GM21367 (cell line): Measurements from ENCODE around the gene TMEM139.
"Not testable (repeated sequence)": the region's sequence is repeated elsewhere in the genome, so short reads cannot be mapped to it uniquely, and the experiment has no call there.

Experiments used
- ATAC-seq: cut with Tn5 transposase; IDR thresholded peaks from one replicate; pipeline ENCODE4 v1.9.1; 2021; ENCODE audit not compliant: unreplicated experiment

TMEM139 gene

GRCh38 chr7:143258831-143259230 lies 25.9 kb upstream of the TMEM139 start:
- peak; percentile 43 for ATAC-seq

DNA sequence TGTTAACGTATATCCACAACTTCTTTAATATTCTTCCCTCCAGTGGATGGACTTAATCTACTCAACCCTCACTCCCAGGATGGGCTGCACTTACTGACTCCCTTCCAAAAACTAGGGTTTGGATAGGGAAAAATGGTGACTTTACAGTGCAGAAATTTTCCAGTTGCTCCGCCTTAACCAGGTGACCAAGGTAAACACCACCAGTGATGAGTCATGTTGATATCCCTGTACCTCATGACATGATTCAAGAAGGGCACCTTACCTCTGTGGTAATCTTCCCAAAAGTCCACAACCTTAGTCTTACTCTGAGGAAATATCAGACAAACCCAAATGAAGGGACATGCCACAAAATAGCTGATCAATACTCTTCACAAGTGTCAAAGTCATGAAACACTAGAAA lies 25.0 kb upstream of the TMEM139 start:
- no peak for ATAC-seq

DNA sequence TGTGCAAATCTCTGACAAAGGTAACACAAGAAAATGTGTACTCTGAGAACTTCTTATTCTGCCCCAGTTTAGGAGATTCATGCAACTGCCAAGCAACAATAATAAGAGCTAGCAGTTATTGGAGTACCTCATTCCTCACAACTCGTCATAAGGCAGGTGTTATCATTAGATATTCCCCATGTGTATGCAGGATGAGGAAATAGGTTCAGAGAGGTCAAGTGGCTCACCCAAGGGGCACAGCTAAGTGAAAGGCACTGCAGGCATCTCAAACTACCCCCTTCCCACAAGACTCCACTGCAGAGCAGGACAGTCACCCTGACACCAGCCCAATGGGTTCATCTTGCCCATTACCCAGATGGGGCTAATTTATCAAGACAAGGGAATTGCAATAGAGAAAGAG lies 22.9 kb upstream of the TMEM139 start:
- no peak for ATAC-seq

DNA sequence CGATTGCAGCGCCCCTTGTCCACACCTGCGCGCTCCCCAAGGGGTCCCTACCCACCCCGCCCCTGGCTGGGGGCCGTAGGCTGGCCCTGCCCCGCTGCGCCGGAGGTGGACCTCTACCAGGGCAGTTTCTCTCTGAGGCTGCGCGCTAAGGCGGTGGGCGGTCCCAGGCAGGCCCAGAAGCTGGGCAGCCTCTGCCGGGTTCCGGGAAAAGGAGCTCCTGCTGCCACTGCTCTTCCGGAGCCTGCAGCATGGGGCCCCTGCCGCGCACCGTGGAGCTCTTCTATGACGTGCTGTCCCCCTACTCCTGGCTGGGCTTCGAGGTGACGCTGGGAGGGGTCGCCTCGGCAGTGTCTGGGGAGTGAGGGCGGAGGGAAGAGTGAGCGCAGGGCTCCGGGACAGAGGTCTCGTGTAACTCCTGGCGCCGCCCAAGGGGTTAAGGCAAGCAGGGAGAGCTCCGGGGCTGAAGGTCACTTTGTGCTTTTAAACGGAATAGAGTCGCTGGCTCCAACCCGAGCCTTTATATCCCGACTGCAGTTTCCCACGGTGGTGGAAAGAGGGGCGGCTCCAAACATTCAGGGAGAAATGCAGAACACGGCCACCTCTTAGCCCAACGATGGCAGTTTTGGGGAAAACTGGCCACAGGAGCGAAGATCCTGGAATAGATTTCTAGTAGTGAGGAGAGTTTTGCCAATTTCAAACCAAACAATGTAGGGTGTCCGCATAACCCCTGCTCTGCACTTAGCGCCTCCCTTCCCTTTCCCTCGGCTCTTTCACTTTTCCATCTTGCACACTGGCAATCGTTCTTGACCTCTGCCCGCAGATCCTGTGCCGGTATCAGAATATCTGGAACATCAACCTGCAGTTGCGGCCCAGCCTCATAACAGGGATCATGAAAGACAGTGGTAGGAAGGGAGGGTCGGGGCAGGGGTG lies 21.2 kb upstream of the TMEM139 start, which contains the start of gene GSTK1:
Gene GSTK1, plus strand, starts transcription at position 176 of the 930 bp plus-strand sequence. Its CDS starts 73 bp downstream, at position 249.
- ATAC-seq: peak; percentile 96

DNA sequence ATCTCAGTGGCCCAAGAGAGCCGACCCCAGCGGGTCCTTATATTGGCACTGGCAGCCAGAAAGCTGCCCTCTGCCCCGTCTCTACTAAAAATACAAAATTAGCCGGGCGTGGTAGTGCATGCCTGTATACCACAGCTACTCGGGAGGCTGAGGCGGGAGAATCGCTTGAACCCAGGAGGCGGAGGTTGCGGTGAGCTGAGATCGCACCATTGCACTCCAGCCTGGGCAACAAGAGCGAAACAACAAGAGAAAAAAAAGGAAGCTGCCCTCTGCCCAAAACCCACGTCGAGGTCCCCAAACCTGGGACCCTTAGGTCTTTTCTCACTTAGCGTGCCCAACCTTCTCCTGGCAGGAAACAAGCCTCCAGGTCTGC lies 20.6 kb upstream of the TMEM139 start:
- not testable (repeated sequence) for ATAC-seq

DNA sequence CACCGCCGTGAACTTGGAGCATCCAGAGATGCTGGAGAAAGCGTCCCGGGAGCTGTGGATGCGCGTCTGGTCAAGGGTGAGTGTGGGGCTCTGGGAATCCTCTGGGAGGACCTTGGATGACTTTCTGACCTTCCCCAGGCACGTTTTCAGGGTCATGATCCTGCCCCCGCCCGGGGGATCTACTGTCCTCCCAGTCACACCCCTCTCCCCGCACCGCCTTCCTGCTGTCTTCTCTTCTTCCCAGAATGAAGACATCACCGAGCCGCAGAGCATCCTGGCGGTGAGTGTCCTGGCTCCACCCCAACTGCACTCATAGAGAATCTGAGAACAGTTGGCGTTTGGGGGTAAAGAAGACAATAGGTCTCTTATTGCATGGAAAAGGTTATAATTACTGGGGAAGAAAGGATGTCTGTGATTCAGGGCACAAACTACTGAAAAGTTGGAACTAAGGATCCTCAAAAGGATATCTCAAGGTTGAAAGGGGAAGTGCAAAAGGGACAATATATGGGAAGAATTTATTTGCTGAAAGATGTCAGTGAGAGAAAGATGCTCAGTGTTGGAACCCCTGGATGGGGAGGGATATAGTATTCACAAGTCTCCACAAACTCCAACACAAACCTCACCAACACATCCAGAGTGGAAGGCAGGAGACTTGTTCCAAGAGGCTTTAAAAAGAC lies 19.6 kb upstream of the TMEM139 start:
- ATAC-seq: no peak

GRCh38 chr7:143269251-143269650 lies 15.5 kb upstream of the TMEM139 start:
- no peak for ATAC-seq

DNA sequence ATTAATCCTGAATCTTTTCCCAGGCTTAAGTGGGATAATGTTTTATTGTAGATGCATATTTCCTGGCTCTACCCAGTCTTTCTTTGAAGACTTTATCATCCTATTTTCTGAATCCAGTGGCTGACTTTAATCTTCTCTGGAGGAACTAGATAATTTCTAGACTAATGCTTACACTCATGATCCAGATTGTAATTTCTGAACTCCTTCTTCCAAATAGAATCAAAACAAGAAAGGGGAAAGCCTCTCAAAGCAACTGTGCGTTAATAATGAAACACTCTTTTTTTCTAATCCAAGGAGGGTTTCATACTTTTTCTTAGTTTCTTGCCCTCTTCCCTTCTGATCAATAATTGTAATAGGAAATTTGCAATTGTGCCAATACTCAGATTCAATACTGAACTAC lies 13.5 kb upstream of the TMEM139 start:
- no peak for ATAC-seq

DNA sequence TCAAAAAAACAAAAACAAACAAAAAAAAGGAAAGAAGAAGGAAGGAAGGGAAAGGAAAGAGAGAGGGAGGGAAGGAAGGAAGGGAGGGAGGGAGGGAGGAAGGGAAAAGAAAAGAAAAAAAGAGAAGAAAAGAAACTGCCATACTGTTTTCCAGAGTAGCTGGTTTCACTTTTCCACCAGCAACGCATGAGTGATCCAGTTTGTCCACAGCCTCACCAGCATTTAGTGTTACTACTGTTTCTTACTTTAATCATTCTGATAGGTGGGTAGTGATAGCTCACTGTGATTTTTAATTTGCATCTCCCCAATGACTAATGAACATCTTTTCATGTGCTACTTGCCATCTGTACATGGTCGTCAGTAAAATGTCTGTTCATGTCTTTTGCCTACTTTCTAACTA lies 11.9 kb upstream of the TMEM139 start:
- no peak for ATAC-seq

DNA sequence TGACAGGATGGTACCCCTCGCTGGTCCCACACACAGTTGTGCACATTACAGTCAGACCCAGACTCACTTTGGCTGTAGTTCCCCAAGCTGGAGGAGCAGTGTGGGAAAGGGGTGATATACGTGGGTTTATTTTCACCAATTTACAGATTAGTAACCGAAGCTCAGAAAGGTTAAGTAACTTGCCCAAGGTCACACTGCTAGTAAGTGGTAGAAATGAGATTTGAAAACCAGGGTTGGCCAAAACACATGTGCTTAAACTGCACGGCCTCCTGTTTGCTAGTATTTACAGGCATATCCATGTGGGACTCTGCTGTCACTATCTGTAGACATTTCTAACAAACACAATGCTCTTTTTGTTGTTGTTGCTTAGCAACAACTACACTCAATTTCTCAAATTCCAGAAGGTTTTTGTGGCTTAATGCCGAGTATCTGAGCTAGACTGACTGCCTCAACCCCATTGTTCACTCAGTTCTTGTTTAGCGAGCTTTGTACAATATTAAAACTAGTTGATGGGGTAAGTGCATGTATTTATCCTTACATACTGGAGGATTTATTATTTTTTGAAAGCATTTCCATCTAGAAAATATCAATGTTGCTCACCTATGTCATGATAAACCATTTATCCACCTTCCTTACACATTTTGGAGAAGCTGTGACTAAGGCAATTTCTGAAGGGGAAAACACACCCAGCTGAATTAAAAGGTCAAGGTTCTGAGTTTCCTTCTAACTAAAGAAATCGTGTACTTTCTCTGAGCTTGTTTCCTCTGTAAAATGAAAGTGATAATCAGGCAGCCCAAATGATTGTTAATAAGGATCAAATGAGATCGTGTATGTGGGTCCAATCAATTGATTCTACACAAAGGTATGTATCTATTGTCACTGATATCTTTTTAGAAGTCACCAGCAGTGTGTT lies 5.3 kb upstream of the TMEM139 start:
- ATAC-seq: no peak

GRCh38 chr7:143280160-143280559 lies 4.6 kb upstream of the TMEM139 start:
- no peak for ATAC-seq

- no peak for ATAC-seq
Measured at GRCh38 chr7:143280566-143280965, 4.2 kb upstream of the TMEM139 start.

DNA sequence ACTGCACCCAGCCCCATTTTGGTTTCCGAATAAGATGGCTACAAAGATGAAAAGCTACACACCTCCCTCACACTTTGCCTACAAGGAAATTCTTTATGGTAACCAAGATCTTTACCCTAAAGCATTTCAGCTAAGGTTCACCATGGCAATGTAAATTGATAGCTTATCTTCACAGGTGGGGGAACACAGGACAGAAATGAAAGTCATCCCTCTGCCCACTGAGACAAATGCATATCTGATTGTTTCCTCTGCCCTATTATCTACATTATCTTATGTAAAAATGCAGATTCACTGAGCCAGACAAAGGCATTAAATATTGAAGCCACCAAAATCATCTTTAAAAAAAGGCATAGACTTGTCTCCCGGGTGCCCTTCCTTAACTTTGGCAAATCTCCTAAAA lies 3.2 kb upstream of the TMEM139 start:
- no peak for ATAC-seq

DNA sequence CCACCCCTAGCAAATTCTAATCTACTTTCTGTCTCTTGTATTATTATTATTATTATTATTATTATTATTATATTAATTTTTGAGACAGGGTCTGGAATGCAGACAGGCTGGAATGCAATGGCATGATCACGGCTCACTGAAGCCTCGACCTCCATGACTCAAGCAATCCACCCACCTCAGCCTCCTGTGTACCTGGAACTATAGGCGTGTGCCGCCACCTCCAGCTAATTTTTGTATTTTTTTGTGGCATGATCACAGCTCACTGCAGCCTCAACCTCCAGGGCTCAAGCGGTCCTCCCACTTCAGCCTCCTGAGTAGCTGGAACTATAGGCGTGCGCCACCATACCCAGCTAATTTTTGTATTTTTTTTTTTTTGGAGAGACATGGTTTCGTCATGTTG lies 2.6 kb upstream of the TMEM139 start:
- no peak for ATAC-seq

GRCh38 chr7:143283381-143283780 lies 1.4 kb upstream of the TMEM139 start:
- ATAC-seq: no peak

DNA sequence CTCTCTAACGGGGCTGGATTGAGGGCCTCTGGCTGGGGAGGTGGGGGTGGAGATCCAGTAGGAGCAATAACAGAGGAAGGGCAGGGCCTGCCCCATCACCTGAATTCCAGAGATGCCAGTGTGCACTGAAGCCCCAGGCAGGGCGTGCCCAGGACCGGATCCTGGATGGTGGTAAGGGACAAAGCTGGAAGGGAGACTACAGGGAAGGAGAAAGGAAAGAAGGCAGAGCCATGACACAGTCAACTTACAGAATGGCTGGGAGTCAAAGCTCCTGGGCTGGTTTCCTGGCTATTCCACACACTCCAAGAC lies 666 bp downstream of the TMEM139 start:
- no peak for ATAC-seq

DNA sequence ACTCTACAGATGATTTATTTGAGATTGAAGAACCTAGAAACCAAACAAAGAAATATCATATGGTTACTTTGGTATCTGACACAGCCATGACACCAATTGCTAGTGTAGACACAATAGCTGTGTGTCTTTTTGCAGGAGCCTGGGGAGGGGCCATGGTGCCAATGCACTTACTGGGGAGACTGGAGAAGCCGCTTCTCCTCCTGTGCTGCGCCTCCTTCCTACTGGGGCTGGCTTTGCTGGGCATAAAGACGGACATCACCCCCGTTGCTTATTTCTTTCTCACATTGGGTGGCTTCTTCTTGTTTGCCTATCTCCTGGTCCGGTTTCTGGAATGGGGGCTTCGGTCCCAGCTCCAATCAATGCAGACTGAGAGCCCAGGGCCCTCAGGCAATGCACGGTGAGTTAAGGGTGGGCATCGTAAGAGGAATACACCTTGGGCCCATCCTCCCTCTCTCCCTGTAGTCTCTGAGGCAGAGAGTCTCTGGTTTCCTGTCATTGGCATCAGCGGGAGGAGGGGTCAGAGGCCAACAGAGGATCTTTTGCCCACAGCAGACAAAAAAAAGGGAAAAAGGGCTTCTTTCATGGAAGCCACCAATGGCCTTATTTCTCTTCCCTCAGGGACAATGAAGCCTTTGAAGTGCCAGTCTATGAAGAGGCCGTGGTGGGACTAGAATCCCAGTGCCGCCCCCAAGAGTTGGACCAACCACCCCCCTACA lies 1.2 kb downstream of the TMEM139 start:
- ATAC-seq: no peak

GRCh38 chr7:143286522-143286890 lies 1.7 kb downstream of the TMEM139 start:
- ATAC-seq: no peak

DNA sequence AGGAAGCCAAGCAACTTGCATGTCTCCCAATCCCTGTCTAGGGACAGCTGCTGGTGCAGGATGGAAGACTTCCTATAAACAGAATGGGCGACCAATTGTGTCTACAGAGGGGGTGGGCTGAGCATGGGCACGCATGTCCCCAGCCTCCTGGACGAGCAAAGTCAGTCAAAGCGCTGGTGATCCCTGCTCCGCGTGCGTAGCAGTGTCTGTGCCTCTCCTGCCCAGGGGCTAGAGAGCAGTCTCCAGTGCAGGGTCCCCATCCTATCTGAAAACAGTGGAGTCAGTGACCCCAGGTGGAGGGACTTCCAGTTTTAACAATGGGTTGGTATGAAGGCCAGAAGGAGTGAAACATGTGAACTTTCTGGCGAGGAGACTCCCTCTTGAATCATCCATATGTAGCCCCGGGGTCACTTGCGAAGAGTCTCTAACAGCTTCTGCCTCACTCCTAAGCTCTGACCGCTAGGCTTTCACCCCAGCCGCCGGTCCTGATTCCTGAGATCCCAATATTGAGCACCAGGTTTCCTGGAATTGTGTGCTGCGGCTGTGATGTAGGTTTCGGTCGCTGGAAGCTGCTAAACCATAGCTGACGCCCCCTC lies 2.7 kb downstream of the TMEM139 start:
- ATAC-seq: no peak
